HCT116 (cell line): ENCODE data around the gene GBX1. TPM values are rescaled to one million over a fixed set of nuclear protein-coding genes. Genes with fewer than 3 reads are reported as not detected.

Source experiments
- ATAC-seq: fragments of 200-7000 bp; cut with Tn5 transposase; 2 replicates; pipeline ENCODE4 v1.9.1; 2020; ENCODE audit warnings: mild to moderate bottlenecking, moderate library complexity
- BruUV-seq: library from RNA; stranded (reverse); fragments of 400-500 nt; replicated peaks from 2 replicates; lab custom pipeline; 2021; lab: Mats Ljungman, UMichigan
- CTCF ChIA-PET: fragments of 300-600 bp; sonication (Branson Sonifier 250); formaldehyde crosslinking; loops from one replicate; lab custom pipeline; 2021; ENCODE audit warnings: antibody characterized with exemption; lab: Charles Lee
- POLR2A ChIA-PET: fragments of 300-600, 350-600 bp; sonication (Branson Sonifier 250); formaldehyde crosslinking; loops from one replicate; lab custom pipeline; 2021; ENCODE audit warnings: antibody characterized with exemption; lab: Charles Lee
- RAD21 ChIA-PET, 2 experiments: fragments of 300-600 bp; sonication (Branson Sonifier 250); formaldehyde crosslinking; loops; one replicate each; lab custom pipeline; 2023; ENCODE audit warnings: low total read pairs in 2 of 2; ENCODE audit not compliant: uncharacterized antibody in 2 of 2, unreplicated experiment in 2 of 2, low non-redundant PET in 1 of 2; lab: Charles Lee
- DNase-seq: peaks from one replicate; pipeline ENCODE4 v3.0.0-alpha.2; 2010; ENCODE audit warnings: low read depth, low spot score
- H2AFZ ChIP-seq: fragments of 200-600 bp; shearing (Covaris generic), sonication (generic); 2 replicates; pipeline ENCODE4 v1.6.1; 2017; ENCODE audit warnings: low read depth, mixed run types, mixed read lengths, antibody characterized with exemption, low read length; ENCODE audit not compliant: poor library complexity, severe bottlenecking
- H3K27ac ChIP-seq: 2 replicates; pipeline ENCODE4 v1.5.1; 2012; ENCODE audit warnings: low read depth, low read length
- H3K27me3 ChIP-seq: fragments of 200-600 bp; sonication (generic); 2 replicates; pipeline ENCODE4 v1.6.1; 2016; ENCODE audit warnings: mixed run types, low read length, mixed read lengths; ENCODE audit not compliant: insufficient read depth
- H3K36me3 ChIP-seq, 2 experiments: fragments of 200-500 bp in 1 of 2; fragments of 200-600 bp in 1 of 2; sonication (Bioruptor generic) in 1 of 2; sonication (generic) in 1 of 2; 2 replicates each; pipeline versions ENCODE4 v1.5.1 to v1.6.1; 2014 to 2016; ENCODE audit warnings: low read length in 2 of 2, inconsistent platforms in 1 of 2, mixed read lengths in 1 of 2, mixed run types in 1 of 2; ENCODE audit not compliant: insufficient read depth in 2 of 2, control insufficient read depth in 1 of 2
- H3K4me1 ChIP-seq, 2 experiments: fragments of 200-600 bp in 1 of 2; sonication (generic) in 1 of 2; 2 replicates each; pipeline versions ENCODE4 v1.5.1 to v1.6.1; 2012 to 2017; ENCODE audit warnings: low read length in 2 of 2, inconsistent platforms in 1 of 2, mild to moderate bottlenecking in 1 of 2, mixed read lengths in 1 of 2, mixed run types in 1 of 2, moderate library complexity in 1 of 2; ENCODE audit not compliant: insufficient read depth in 2 of 2, control insufficient read depth in 1 of 2
- H3K4me2 ChIP-seq: fragments of 200-600 bp; sonication (generic); 2 replicates; pipeline ENCODE4 v1.6.1; 2017; ENCODE audit warnings: mixed run types, low read length, mixed read lengths
- H3K4me3 ChIP-seq, 2 experiments: fragments of 200-600 bp in 1 of 2; sonication (generic) in 1 of 2; replicated peaks in 1 of 2; 2 replicates each; pipeline ENCODE4 v1.5.1; 2011 to 2016; ENCODE audit warnings: low read length in 2 of 2, control low read depth in 1 of 2, low read depth in 1 of 2, mild to moderate bottlenecking in 1 of 2, mixed read lengths in 1 of 2, mixed run types in 1 of 2
- H3K79me2 ChIP-seq: fragments of 200-600 bp; sonication (generic); 2 replicates; pipeline ENCODE4 v1.6.1; 2017; ENCODE audit warnings: mild to moderate bottlenecking, mixed run types, low read length, moderate library complexity, mixed read lengths; ENCODE audit not compliant: insufficient read depth
- H3K9ac ChIP-seq: fragments of 200-600 bp; sonication (generic); 2 replicates; pipeline ENCODE4 v1.6.1; 2016; ENCODE audit warnings: low read length, mixed read lengths
- H3K9me2 ChIP-seq: fragments of 200-600 bp; sonication (generic), shearing (Covaris generic); 2 replicates; pipeline ENCODE4 v1.6.1; 2017; ENCODE audit warnings: mixed run types, mild to moderate bottlenecking, moderate library complexity; ENCODE audit not compliant: insufficient read depth
- H3K9me3 ChIP-seq, 2 experiments: fragments of 200-500 bp in 1 of 2; fragments of 200-600 bp in 1 of 2; sonication (Bioruptor generic) in 1 of 2; sonication (generic) in 1 of 2; 2 replicates each; pipeline ENCODE4 v1.6.1; 2014 to 2017; ENCODE audit warnings: low read length in 2 of 2, mixed read lengths in 2 of 2, inconsistent platforms in 1 of 2, low read depth in 1 of 2, mild to moderate bottlenecking in 1 of 2, mixed run types in 1 of 2, moderate library complexity in 1 of 2; ENCODE audit not compliant: control insufficient read depth in 1 of 2, insufficient read depth in 1 of 2
- H4K20me1 ChIP-seq: fragments of 200-600 bp; sonication (generic), shearing (Covaris generic); 2 replicates; pipeline ENCODE4 v1.6.1; 2017; ENCODE audit warnings: mixed run types, mild to moderate bottlenecking, moderate library complexity; ENCODE audit not compliant: insufficient read depth
- ATF3 ChIP-seq: IDR thresholded peaks from 2 replicates; pipeline ENCODE4 v1.6.1; 2012
- CEBPB ChIP-seq: IDR thresholded peaks from 2 replicates; pipeline ENCODE4 v1.6.1; 2012; ENCODE audit warnings: low read depth
- CTCF ChIP-seq, 3 experiments: fragments of 200-600 bp in 1 of 3; sonication (generic) in 1 of 3; IDR thresholded peaks in 2 of 3; conservative IDR thresholded peaks in 1 of 3; 2 replicates each; pipeline ENCODE4 v1.5.1; 2012 to 2017; ENCODE audit warnings: low read depth in 2 of 3, low read length in 2 of 3, antibody characterized with exemption in 1 of 3, borderline replicate concordance in 1 of 3, control low read depth in 1 of 3, mild to moderate bottlenecking in 1 of 3, mixed read lengths in 1 of 3, mixed run types in 1 of 3, moderate library complexity in 1 of 3; ENCODE audit not compliant: insufficient read depth in 1 of 3
- EGR1 ChIP-seq: IDR thresholded peaks from 2 replicates; pipeline ENCODE4 v1.6.1; 2012; ENCODE audit warnings: low read depth
- ELF1 ChIP-seq: IDR thresholded peaks from 2 replicates; pipeline ENCODE4 v1.6.1; 2012; ENCODE audit warnings: low read depth, borderline replicate concordance
- EZH2 ChIP-seq: fragments of 200-600 bp; sonication (generic); IDR thresholded peaks from 2 replicates; pipeline ENCODE4 v1.6.1; 2017; ENCODE audit warnings: antibody characterized with exemption, mixed run types
- FOSL1 ChIP-seq: IDR thresholded peaks from 2 replicates; pipeline ENCODE4 v1.6.1; 2012; ENCODE audit warnings: low read depth
- MAX ChIP-seq: IDR thresholded peaks from 2 replicates; pipeline ENCODE4 v1.6.1; 2012
- POLR2A ChIP-seq: IDR thresholded peaks from 2 replicates; pipeline ENCODE4 v1.7.0; 2011; ENCODE audit warnings: borderline replicate concordance; ENCODE audit not compliant: insufficient read depth, insufficient read length; ENCODE audit errors: extremely low read depth
- RAD21 ChIP-seq: IDR thresholded peaks from 2 replicates; pipeline ENCODE4 v1.6.1; 2012; ENCODE audit warnings: low read depth, mild to moderate bottlenecking
- REST ChIP-seq: IDR thresholded peaks from 2 replicates; pipeline ENCODE4 v1.6.1; 2012; ENCODE audit warnings: low read depth
- SIN3A ChIP-seq: IDR thresholded peaks from 2 replicates; pipeline ENCODE4 v1.6.1; 2012; ENCODE audit warnings: low read depth
- SP1 ChIP-seq: IDR thresholded peaks from 2 replicates; pipeline ENCODE4 v1.6.1; 2012; ENCODE audit warnings: low read depth
- SRF ChIP-seq: IDR thresholded peaks from 2 replicates; pipeline ENCODE4 v1.6.1; 2012; ENCODE audit warnings: low read depth
- TCF7L2 ChIP-seq: IDR thresholded peaks from 2 replicates; pipeline ENCODE4 v1.7.0; 2011; ENCODE audit warnings: borderline replicate concordance, inconsistent platforms; ENCODE audit not compliant: insufficient read depth, insufficient read length; ENCODE audit errors: extremely low read depth
- YY1 ChIP-seq: IDR thresholded peaks from 2 replicates; pipeline ENCODE4 v1.6.1; 2011; ENCODE audit warnings: low read length, low read depth, moderate library complexity, mild to moderate bottlenecking; ENCODE audit not compliant: insufficient replicate concordance; ENCODE audit errors: extremely low read depth
- ZBTB33 ChIP-seq: IDR thresholded peaks from 2 replicates; pipeline ENCODE4 v1.6.1; 2011; ENCODE audit warnings: mild to moderate bottlenecking, low read length, moderate library complexity; ENCODE audit not compliant: insufficient replicate concordance; ENCODE audit errors: extremely low read depth
- ZFX ChIP-seq: fragments of 450-650 bp; IDR thresholded peaks from 2 replicates; pipeline ENCODE4 v1.6.1; 2017
- ZNF274 ChIP-seq: fragments of 200-500 bp; sonication (Bioruptor generic); IDR thresholded peaks from 2 replicates; pipeline ENCODE4 v1.6.1; 2014; ENCODE audit warnings: mild to moderate bottlenecking, low read depth, low read length, inconsistent platforms
- intact Hi-C: fragments of 100-400 bp; cut with micrococcal nuclease; formaldehyde crosslinking; loops from 2 replicates; pipeline ENCODE4 v1.10.0; 2022
- total RNA-seq: library from RNA; stranded (reverse); gene quantifications from one replicate; pipeline ENCODE4 v1.2.1, GENCODE V29; 2021; ENCODE audit not compliant: unreplicated experiment

The GBX1 gene
- total RNA-seq, 1 experiment from 2014 or later, result 0.86 TPM

GRCh38 chr7:151189038-151189437 lies 21.5 kb upstream of the GBX1 start (continued):
- TF ChIP-seq REST (no peak), ZNF274 (no peak), ATF3 (no peak), ZFX (no peak), ELF1 (no peak), SRF (no peak), EZH2 (no peak), POLR2A (no peak), ZBTB33 (no peak)

GRCh38 chr7:151188252-151188542 lies 20.7 kb upstream of the GBX1 start:
- H3K79me2 ChIP-seq, result no peaks in the 10 kb centered on the region
- no peak overlapping the region for H3K27ac ChIP-seq
- POLR2A ChIA-PET, result interaction anchor here (0.7 kb wide), 1 partner anchor 12 kb away, joined by 3 read pairs; no protein-coding TSS in a partner anchor
- CTCF ChIA-PET, result no interaction called here
- no TSS peak for BruUV-seq
- no peak overlapping the region for H3K9ac ChIP-seq
- H2AFZ ChIP-seq, result no peak overlapping the region
- DNase-seq, result no peak
- no peaks in the 10 kb centered on the region for H3K9me3 ChIP-seq
- no peaks in the 10 kb centered on the region for H3K9me2 ChIP-seq
- no peak overlapping the region for H3K4me2 ChIP-seq
- no peak for ATAC-seq
- no peaks in the 10 kb centered on the region for H3K36me3 ChIP-seq
- no peaks in the 10 kb centered on the region for H3K4me1 ChIP-seq
- no peaks in the 10 kb centered on the region for H4K20me1 ChIP-seq
- RAD21 ChIA-PET, result no interaction called here
- no peaks in the 10 kb centered on the region for H3K27me3 ChIP-seq
- intact Hi-C loops, result no loop called here
- no peak overlapping the region for H3K4me3 ChIP-seq
- no peak for TF ChIP-seq FOSL1
- TF ChIP-seq ATF3, result no peak
- TF ChIP-seq YY1, result no peak
- no peak for TF ChIP-seq ZNF274
- TF ChIP-seq EGR1, result no peak
- TF ChIP-seq RAD21, result no peak
- no peak for TF ChIP-seq ELF1
- TF ChIP-seq POLR2A, result no peak
- TF ChIP-seq CEBPB, result no peak
- no peak for TF ChIP-seq SP1
- no peak for TF ChIP-seq TCF7L2
- no peak for TF ChIP-seq SIN3A
- no peak for TF ChIP-seq MAX
- no peak for TF ChIP-seq CTCF (IDR thresholded peaks at IDR 0.05 in 2 of 3, conservative IDR thresholded peaks at IDR 0.05 in 1 of 3; ENCODE audit: borderline replicate concordance in 1 of 3, insufficient read depth in 1 of 3, low read depth in 2 of 3, low read length in 2 of 3)
